GM23338 (cell line): Measurements from ENCODE around the gene COL4A3. TPM values are rescaled to one million over a fixed set of nuclear protein-coding genes. Genes with fewer than 3 reads are reported as not detected.

Experiments
- ATAC-seq: fragments of 200-7000 bp; cut with Tn5 transposase; 3 replicates; pipeline ENCODE4 v1.9.1; 2020
- DNase-seq: peaks from one replicate; pipeline ENCODE4 v3.0.0-alpha.2; 2015; ENCODE audit warnings: low spot score
- H2AFZ ChIP-seq: fragments of 200-600 bp; sonication (generic); 2 replicates; pipeline ENCODE4 v1.8.0; 2016; ENCODE audit warnings: antibody characterized with exemption, mild to moderate bottlenecking, moderate library complexity
- H3F3A ChIP-seq: fragments of 200-600 bp; sonication (generic); replicated peaks from 2 replicates; pipeline ENCODE4 v1.8.0; 2017; ENCODE audit warnings: antibody characterized with exemption, mixed run types, low read depth
- H3K27ac ChIP-seq: fragments of 200-600 bp; sonication (generic); 2 replicates; pipeline ENCODE4 v1.6.1; 2016; ENCODE audit warnings: low read depth
- H3K27me3 ChIP-seq: fragments of 200-600 bp; sonication (generic); 2 replicates; pipeline ENCODE4 v1.8.0; 2016; ENCODE audit warnings: mild to moderate bottlenecking, mixed run types, moderate library complexity; ENCODE audit not compliant: insufficient read depth
- H3K36me3 ChIP-seq: fragments of 200-600 bp; sonication (generic); 2 replicates; pipeline ENCODE4 v1.8.0; 2016; ENCODE audit warnings: mild to moderate bottlenecking; ENCODE audit not compliant: insufficient read depth
- H3K4me1 ChIP-seq: fragments of 200-600 bp; sonication (generic); 2 replicates; pipeline ENCODE4 v1.8.0; 2016; ENCODE audit warnings: mild to moderate bottlenecking, moderate library complexity; ENCODE audit not compliant: insufficient read depth
- H3K4me2 ChIP-seq: fragments of 200-600 bp; sonication (generic); 2 replicates; pipeline ENCODE4 v1.7.1; 2017; ENCODE audit warnings: mixed run types
- H3K4me3 ChIP-seq: fragments of 200-600 bp; sonication (generic); 2 replicates; pipeline ENCODE4 v1.6.1; 2016; ENCODE audit warnings: mixed run types
- H3K79me2 ChIP-seq: fragments of 200-600 bp; sonication (generic); replicated peaks from 2 replicates; pipeline ENCODE4 v1.8.0; 2017; ENCODE audit warnings: mild to moderate bottlenecking; ENCODE audit not compliant: insufficient read depth
- H3K9me2 ChIP-seq: fragments of 200-600 bp; sonication (generic); 2 replicates; pipeline ENCODE4 v1.8.0; 2017; ENCODE audit not compliant: insufficient read depth
- H4K20me1 ChIP-seq: fragments of 200-600 bp; sonication (generic); replicated peaks from 2 replicates; pipeline ENCODE4 v1.8.0; 2017; ENCODE audit warnings: mild to moderate bottlenecking; ENCODE audit not compliant: insufficient read depth
- H3K27ac Mint-ChIP-seq: 2 replicates; pipeline ENCODE4 v1.8.0; 2020; ENCODE audit warnings: inconsistent platforms, mild to moderate bottlenecking, moderate library complexity, mixed read lengths
- H3K27me3 Mint-ChIP-seq: 3 replicates; pipeline ENCODE4 v1.8.0; 2022; ENCODE audit warnings: low read depth, mild to moderate bottlenecking, moderate library complexity, mixed read lengths, inconsistent platforms; ENCODE audit not compliant: insufficient read depth, poor library complexity
- H3K36me3 Mint-ChIP-seq: 3 replicates; pipeline ENCODE4 v1.8.0; 2021; ENCODE audit warnings: low read depth, mild to moderate bottlenecking, inconsistent platforms, moderate library complexity, mixed read lengths
- H3K4me1 Mint-ChIP-seq: 3 replicates; pipeline ENCODE4 v1.8.0; 2020; ENCODE audit warnings: mild to moderate bottlenecking, inconsistent platforms, mixed read lengths
- H3K4me3 Mint-ChIP-seq: 3 replicates; pipeline ENCODE4 v1.8.0; 2021; ENCODE audit warnings: moderate library complexity, mild to moderate bottlenecking, inconsistent platforms, mixed read lengths
- H3K9me3 Mint-ChIP-seq: 3 replicates; pipeline ENCODE4 v1.8.0; 2020; ENCODE audit warnings: moderate library complexity, mild to moderate bottlenecking, inconsistent platforms, mixed read lengths
- ETS1 ChIP-seq: IDR thresholded peaks from 2 replicates; pipeline ENCODE4 v1.6.1; 2016; ENCODE audit warnings: antibody characterized with exemption
- EZH2 ChIP-seq: fragments of 200-600 bp; sonication (generic); IDR thresholded peaks from one replicate; pipeline ENCODE4 v1.8.0; 2017; ENCODE audit warnings: antibody characterized with exemption, mild to moderate bottlenecking, low read depth; ENCODE audit not compliant: unreplicated experiment
- EZH2phosphoT487 ChIP-seq: fragments of 200-600 bp; sonication (generic); IDR thresholded peaks from one replicate; pipeline ENCODE4 v1.8.1; 2018; ENCODE audit warnings: antibody characterized with exemption; ENCODE audit not compliant: unreplicated experiment
- JUNB ChIP-seq: IDR thresholded peaks from one replicate; pipeline ENCODE4 v1.6.1; 2016; ENCODE audit warnings: antibody characterized with exemption; ENCODE audit not compliant: unreplicated experiment
- NANOG ChIP-seq: IDR thresholded peaks from 2 replicates; pipeline ENCODE4 v1.6.1; 2016; ENCODE audit warnings: antibody characterized with exemption, borderline replicate concordance
- POLR2AphosphoS5 ChIP-seq: IDR thresholded peaks from 2 replicates; pipeline ENCODE4 v1.6.1; 2016; ENCODE audit warnings: antibody characterized with exemption, low read depth
- STAT1 ChIP-seq: IDR thresholded peaks from one replicate; pipeline ENCODE4 v1.6.1; 2016; ENCODE audit warnings: antibody characterized with exemption; ENCODE audit not compliant: unreplicated experiment
- polyA plus RNA-seq: library from polyadenylated mRNA; unstranded; fragments of >200 nt; fragmentation: Nextera tagmentation; extraction: Ambion mirVana; gene quantifications from 2 replicates; pipeline ENCODE4 v1.2.1, GENCODE V29; 2016
- total RNA-seq: library from RNA; depleted of rRNA; stranded (reverse); fragments of >200 nt; shearing (Covaris generic); gene quantifications from 2 replicates; pipeline ENCODE4 v1.2.3, GENCODE V29; 2014
- TF ChIP-seq, protein P1 (sequence below), 2 experiments: fragments of 200-600 bp in 1 of 2; sonication (generic) in 1 of 2; conservative IDR thresholded peaks; 2 replicates each; pipeline versions ENCODE4 v1.5.1 to v1.6.1; 2016 to 2017; ENCODE audit warnings: antibody characterized with exemption in 2 of 2, low read depth in 2 of 2, mild to moderate bottlenecking in 2 of 2, moderate library complexity in 1 of 2
- TF ChIP-seq, protein P2 (sequence below): IDR thresholded peaks from one replicate; pipeline ENCODE4 v1.6.1; 2018; ENCODE audit warnings: antibody characterized with exemption; ENCODE audit not compliant: unreplicated experiment

Gene COL4A3
- total and polyA plus RNA-seq, 2 experiments from 2014 or later: 1.1 to 3.5 TPM

GRCh38 chr2:227312579-227312978, 148.2 kb downstream of the COL4A3 start:
- Histone ChIP-seq H2AFZ (no peak overlapping the region), H3K4me1 (peaks cover 3% of the 10 kb centered on the region; the same call in 1 of the 2 replicates), H3K27ac (no peak overlapping the region), H3K36me3 (no peaks in the 10 kb centered on the region), H3K4me2 (no peak overlapping the region), H3K79me2 (no peaks in the 10 kb centered on the region), H4K20me1 (no peaks in the 10 kb centered on the region), H3K9me2 (0 out of 2 replicates have a peak, but pooled peaks cover 6% of the 10 kb centered on the region), H3F3A (no peaks in the 10 kb centered on the region), H3K4me3 (no peak overlapping the region), H3K27me3 (no peaks in the 10 kb centered on the region)
- Mint-ChIP-seq H3K4me3 (no peak overlapping the region), H3K27ac (no peak overlapping the region), H3K9me3 (peaks cover 2% of the 10 kb centered on the region), H3K4me1 (peaks cover 11% of the 10 kb centered on the region), H3K27me3 (peaks cover 1% of the 10 kb centered on the region), H3K36me3 (peaks cover 2% of the 10 kb centered on the region; the same call in 2 of the 3 replicates)
- no peak for ATAC-seq
- TF ChIP-seq EZH2phosphoT487 (no peak), JUNB (no peak), NANOG (no peak), POLR2AphosphoS5 (no peak), STAT1 (no peak), ETS1 (no peak)
- TF ChIP-seq, protein P1, sequence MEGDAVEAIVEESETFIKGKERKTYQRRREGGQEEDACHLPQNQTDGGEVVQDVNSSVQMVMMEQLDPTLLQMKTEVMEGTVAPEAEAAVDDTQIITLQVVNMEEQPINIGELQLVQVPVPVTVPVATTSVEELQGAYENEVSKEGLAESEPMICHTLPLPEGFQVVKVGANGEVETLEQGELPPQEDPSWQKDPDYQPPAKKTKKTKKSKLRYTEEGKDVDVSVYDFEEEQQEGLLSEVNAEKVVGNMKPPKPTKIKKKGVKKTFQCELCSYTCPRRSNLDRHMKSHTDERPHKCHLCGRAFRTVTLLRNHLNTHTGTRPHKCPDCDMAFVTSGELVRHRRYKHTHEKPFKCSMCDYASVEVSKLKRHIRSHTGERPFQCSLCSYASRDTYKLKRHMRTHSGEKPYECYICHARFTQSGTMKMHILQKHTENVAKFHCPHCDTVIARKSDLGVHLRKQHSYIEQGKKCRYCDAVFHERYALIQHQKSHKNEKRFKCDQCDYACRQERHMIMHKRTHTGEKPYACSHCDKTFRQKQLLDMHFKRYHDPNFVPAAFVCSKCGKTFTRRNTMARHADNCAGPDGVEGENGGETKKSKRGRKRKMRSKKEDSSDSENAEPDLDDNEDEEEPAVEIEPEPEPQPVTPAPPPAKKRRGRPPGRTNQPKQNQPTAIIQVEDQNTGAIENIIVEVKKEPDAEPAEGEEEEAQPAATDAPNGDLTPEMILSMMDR (conservative IDR thresholded peaks at IDR 0.05; ENCODE audit: low read depth in 2 of 2): no peak
- TF ChIP-seq, protein P2, sequence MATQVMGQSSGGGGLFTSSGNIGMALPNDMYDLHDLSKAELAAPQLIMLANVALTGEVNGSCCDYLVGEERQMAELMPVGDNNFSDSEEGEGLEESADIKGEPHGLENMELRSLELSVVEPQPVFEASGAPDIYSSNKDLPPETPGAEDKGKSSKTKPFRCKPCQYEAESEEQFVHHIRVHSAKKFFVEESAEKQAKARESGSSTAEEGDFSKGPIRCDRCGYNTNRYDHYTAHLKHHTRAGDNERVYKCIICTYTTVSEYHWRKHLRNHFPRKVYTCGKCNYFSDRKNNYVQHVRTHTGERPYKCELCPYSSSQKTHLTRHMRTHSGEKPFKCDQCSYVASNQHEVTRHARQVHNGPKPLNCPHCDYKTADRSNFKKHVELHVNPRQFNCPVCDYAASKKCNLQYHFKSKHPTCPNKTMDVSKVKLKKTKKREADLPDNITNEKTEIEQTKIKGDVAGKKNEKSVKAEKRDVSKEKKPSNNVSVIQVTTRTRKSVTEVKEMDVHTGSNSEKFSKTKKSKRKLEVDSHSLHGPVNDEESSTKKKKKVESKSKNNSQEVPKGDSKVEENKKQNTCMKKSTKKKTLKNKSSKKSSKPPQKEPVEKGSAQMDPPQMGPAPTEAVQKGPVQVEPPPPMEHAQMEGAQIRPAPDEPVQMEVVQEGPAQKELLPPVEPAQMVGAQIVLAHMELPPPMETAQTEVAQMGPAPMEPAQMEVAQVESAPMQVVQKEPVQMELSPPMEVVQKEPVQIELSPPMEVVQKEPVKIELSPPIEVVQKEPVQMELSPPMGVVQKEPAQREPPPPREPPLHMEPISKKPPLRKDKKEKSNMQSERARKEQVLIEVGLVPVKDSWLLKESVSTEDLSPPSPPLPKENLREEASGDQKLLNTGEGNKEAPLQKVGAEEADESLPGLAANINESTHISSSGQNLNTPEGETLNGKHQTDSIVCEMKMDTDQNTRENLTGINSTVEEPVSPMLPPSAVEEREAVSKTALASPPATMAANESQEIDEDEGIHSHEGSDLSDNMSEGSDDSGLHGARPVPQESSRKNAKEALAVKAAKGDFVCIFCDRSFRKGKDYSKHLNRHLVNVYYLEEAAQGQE: no peak
- DNase-seq: no peak

DNA sequence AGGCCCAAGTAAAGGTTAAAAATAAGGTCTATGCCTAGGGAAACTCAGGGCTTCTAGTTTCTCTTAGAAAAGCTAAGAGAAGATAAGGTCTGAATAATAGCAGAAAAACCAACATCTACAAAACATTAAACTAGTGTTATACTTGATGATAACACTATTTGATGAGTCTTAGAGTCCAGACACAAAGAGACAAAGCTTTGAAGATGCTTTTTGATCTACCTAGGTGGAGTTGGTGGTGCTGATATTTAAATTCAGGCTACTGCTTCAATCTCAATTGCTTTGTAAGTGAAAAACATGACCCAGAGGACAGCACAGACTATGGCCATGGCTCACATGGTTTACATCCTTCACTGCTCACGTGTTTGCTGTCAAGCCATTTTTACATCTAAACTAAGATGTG, 148.9 kb downstream of the COL4A3 start:
- Mint-ChIP-seq H3K4me3 (no peak overlapping the region), H3K36me3 (peaks cover 3% of the 10 kb centered on the region; the same call in 2 of the 3 replicates), H3K27me3 (peaks cover 1% of the 10 kb centered on the region), H3K9me3 (peaks cover 7% of the 10 kb centered on the region), H3K27ac (no peak overlapping the region), H3K4me1 (peaks cover 11% of the 10 kb centered on the region)
- no peaks in the 10 kb centered on the region for H3K27me3 ChIP-seq
- ATAC-seq (no peak), DNase-seq (no peak)
- H3K27ac ChIP-seq: no peak overlapping the region
- H3K9me2 ChIP-seq: 0 out of 2 replicates have a peak, but pooled peaks cover 2% of the 10 kb centered on the region
- no peak overlapping the region for H2AFZ ChIP-seq
- no peak overlapping the region for H3K4me2 ChIP-seq
- H4K20me1 ChIP-seq: no peaks in the 10 kb centered on the region
- no peaks in the 10 kb centered on the region for H3F3A ChIP-seq
- peaks cover 3% of the 10 kb centered on the region; the same call in 1 of the 2 replicates for H3K4me1 ChIP-seq
- no peaks in the 10 kb centered on the region for H3K79me2 ChIP-seq
- no peak overlapping the region for H3K4me3 ChIP-seq
- no peaks in the 10 kb centered on the region for H3K36me3 ChIP-seq
- no peak for TF ChIP-seq NANOG
- TF ChIP-seq, protein P2: no peak
- no peak for TF ChIP-seq EZH2
- TF ChIP-seq ETS1: no peak
- TF ChIP-seq EZH2phosphoT487: no peak
- TF ChIP-seq, protein P1 (conservative IDR thresholded peaks at IDR 0.05; ENCODE audit: low read depth in 2 of 2): no peak
